Neuron (in vitro differentiated cells): ENCODE measurements around the gene KATNIP.

Source experiments
- H2AFZ ChIP-seq: one replicate; pipeline ENCODE4 v1.6.1; 2013; ENCODE audit warnings: low read depth, mild to moderate bottlenecking, inconsistent platforms, low read length, moderate library complexity
- H3K27me3 ChIP-seq: one replicate; pipeline ENCODE4 v1.6.1; 2013; ENCODE audit warnings: low read length; ENCODE audit not compliant: insufficient read depth
- H3K36me3 ChIP-seq: one replicate; pipeline ENCODE4 v1.6.1; 2013; ENCODE audit warnings: low read length; ENCODE audit not compliant: insufficient read depth
- H3K4me1 ChIP-seq: one replicate; pipeline ENCODE4 v1.6.1; 2013; ENCODE audit warnings: low read length; ENCODE audit not compliant: insufficient read depth
- H3K4me3 ChIP-seq: 2 replicates; pipeline ENCODE4 v1.5.1; 2013; ENCODE audit warnings: mild to moderate bottlenecking, low read length, moderate library complexity
- H3K9me3 ChIP-seq: one replicate; pipeline ENCODE4 v1.6.1; 2013; ENCODE audit warnings: low read length

The KATNIP gene

DNA sequence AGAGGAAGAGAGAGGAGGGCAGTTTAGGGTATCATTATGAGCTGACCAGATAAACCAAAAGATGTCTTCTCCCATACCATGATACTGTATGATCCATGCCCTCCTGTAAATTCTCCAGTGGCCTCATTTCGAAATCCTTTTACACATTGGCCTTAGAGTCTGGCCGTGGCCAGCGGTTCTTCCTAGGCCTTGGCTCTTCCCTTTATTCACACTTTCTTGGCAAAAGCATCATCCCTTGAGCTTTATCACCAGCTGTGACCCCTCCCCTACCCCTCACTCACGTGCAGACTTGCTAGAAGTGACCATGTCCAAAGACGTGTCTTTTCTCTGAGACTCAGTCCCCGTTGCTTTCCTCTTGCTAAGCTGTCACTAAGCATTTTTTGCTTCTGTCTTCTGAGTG is 22.8 kb downstream of the KATNIP start:
- Histone ChIP-seq H3K4me3 (no peak overlapping the region), H3K4me1 (no peaks in the 10 kb centered on the region), H2AFZ (no peak overlapping the region), H3K36me3 (peaks cover 3% of the 10 kb centered on the region), H3K27me3 (no peaks in the 10 kb centered on the region), H3K9me3 (no peaks in the 10 kb centered on the region)

DNA sequence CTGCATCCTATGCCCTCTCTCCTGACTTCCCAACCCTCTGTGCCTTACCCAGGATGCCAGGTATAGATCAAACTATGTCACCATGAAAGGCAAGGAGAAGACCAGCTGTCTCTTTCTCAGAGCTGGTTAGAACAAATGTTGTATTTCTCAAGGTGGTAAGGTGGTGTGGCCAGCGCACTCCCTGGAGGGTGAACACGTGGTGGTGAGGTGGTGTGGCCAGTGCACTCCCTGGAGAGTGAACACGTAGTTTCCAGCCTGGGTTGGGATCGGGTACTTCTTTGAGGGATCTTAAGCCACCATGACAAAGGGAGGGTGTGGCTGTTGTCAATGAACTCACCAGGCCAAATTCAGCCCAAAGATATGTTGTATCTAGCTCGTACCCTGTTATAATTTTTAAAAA is 26.8 kb downstream of the KATNIP start:
- no peak overlapping the region for H3K4me3 ChIP-seq
- H3K36me3 ChIP-seq: peaks cover 7% of the 10 kb centered on the region
- H3K27me3 ChIP-seq: no peaks in the 10 kb centered on the region
- H3K9me3 ChIP-seq: no peaks in the 10 kb centered on the region
- no peak overlapping the region for H2AFZ ChIP-seq
- H3K4me1 ChIP-seq: no peaks in the 10 kb centered on the region

DNA sequence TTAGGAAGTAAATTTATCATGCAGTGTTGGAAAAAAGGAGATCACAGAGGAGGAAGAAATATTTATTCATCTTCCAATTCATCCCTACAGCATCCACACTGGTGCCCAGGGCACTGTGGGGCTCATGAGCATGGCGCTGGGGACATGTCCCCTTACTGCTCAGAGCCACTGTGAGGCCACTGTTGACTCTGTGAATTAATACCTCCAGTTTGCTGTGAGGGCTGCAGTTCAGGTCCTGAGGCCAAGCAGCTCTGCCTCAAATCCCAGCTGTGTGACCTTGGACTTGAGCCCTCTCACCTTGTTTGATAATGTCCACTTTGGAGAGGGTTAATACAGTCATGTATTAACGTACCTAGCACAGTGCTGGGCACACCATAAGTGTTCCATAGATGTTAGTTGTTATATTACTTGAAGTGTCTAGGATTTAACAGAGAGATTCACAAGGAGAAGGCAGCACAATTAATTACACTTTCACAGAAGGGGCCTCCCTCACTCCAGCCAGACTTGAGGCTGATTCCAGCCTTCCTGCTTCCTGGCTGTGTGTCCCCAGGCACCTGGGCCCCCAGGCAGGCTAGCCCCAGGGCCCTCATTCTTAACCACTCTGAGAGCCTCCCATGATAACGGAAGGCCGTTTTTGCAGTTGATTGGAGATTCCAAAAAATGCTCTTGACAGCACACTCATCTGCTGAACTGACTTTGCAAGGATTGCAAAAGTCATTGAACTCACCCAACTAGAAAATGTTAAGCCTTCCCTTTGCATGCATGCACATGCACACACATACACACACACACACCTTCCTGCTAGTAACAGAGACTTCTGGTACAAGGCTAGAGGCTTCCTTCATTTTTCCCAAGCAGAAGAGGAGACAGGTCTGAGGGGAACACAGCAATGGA is 29.4 kb downstream of the KATNIP start:
- no peaks in the 10 kb centered on the region for H3K27me3 ChIP-seq
- peaks cover 19% of the 10 kb centered on the region for H3K36me3 ChIP-seq
- no peak overlapping the region for H2AFZ ChIP-seq
- peaks cover 3% of the 10 kb centered on the region for H3K9me3 ChIP-seq
- no peaks in the 10 kb centered on the region for H3K4me1 ChIP-seq
- H3K4me3 ChIP-seq: no peak overlapping the region

DNA sequence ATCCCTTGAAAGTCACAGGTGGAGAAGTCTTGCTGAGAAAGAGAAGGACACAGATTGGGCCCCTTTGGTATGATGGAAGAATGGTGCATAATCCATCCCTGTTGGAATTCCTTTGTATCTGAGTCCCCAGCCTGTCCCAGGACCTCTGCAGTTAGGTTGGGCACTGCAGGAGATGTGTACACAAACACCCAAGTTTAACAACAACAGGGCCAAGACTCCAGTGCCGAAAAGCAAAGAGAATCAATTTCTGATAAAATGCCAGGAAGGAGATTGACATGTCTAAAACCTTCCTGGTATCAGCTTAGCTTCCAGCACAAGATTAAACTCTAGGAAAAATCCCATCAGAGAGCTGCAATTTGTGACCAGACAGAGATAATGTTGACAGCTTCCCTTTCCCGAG is 32.9 kb downstream of the KATNIP start:
- Histone ChIP-seq H3K9me3 (peaks cover 7% of the 10 kb centered on the region), H3K4me1 (no peaks in the 10 kb centered on the region), H2AFZ (no peak overlapping the region), H3K36me3 (peaks cover 16% of the 10 kb centered on the region), H3K4me3 (no peak overlapping the region), H3K27me3 (no peaks in the 10 kb centered on the region)

DNA sequence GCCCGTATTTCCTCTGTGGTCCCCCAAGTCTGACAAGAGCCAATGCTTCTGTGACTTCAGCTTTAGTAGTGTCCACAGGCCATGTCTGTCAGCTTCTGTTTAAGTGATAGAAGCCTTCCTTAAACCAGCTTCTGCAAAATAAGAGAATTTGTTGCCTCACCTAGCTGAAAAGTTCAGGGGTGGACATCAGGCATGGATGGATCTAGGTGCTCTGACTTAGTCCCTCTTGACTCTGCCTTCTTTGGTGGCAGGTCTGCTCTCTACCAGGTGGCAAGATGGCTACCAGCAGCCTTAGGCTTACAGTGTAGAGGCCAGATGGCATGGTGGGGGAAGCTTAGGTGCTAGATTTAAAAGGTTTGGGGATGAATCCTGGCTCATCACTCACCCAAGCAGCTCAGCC is 33.7 kb downstream of the KATNIP start:
- Histone ChIP-seq H2AFZ (no peak overlapping the region), H3K9me3 (peaks cover 7% of the 10 kb centered on the region), H3K4me3 (no peak overlapping the region), H3K36me3 (peaks cover 16% of the 10 kb centered on the region), H3K4me1 (no peaks in the 10 kb centered on the region), H3K27me3 (no peaks in the 10 kb centered on the region)

DNA sequence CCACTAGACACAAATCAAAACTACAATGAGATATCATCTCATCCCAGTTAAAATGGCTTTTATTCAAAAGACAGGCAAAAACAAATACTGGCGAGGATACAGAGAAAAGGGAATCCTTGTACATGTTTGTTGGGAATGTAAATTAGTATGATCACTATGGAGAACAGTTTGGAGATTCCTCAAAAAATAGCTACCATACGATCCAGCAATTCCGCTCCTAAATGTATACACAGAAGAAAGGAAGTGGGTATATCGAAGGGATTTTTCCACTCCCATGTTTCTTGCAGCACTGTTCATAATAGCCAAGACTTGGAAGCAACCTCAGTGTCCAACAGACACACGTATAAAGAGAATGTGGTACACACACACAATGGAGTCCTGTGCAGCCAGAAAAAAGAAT is 35.3 kb downstream of the KATNIP start:
- Histone ChIP-seq H3K4me1 (no peaks in the 10 kb centered on the region), H3K36me3 (peaks cover 16% of the 10 kb centered on the region), H3K4me3 (no peak overlapping the region), H3K9me3 (peaks cover 7% of the 10 kb centered on the region), H2AFZ (no peak overlapping the region), H3K27me3 (no peaks in the 10 kb centered on the region)

DNA sequence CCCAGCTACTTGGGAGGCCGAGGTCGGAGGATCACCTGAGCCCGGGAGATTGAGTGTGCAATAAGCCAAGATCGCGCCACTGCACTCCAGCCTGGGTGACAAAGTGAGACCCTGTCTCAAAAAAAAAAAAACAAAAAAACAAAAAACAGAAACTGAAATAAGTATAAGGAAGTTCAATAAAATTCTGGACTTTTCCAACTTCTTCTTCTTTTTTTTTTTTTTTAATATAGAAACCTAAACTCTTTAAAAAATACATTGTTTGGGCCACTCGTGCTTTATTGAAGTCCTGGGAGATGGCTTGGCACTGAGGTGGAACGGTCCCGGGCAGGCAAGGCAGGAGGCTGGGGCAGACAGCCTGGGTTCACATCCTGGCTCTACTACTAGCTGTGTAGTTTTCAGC is 36.8 kb downstream of the KATNIP start:
- Histone ChIP-seq H2AFZ (no peak overlapping the region), H3K36me3 (peaks cover 14% of the 10 kb centered on the region), H3K4me3 (no peak overlapping the region), H3K9me3 (peaks cover 7% of the 10 kb centered on the region), H3K27me3 (no peaks in the 10 kb centered on the region), H3K4me1 (no peaks in the 10 kb centered on the region)

DNA sequence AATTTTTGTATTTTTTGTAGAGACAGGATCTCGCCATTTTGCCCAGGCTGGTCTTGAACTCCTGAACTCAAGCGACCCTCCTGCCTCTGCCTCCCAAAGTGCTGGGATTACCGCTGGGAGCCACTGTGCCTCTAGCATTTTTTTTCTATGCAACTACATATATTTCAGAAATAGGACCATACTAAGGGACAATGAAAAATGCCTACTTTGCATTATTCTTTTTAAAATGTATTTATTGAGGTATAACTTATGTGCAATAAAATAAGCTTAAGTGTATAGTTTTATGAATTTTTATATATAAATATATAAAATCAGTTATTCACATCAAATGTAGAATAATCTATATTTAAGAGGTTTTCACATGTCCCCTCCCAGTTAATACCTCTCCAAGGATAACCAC is 38.1 kb downstream of the KATNIP start:
- H2AFZ ChIP-seq: no peak overlapping the region
- no peaks in the 10 kb centered on the region for H3K27me3 ChIP-seq
- no peaks in the 10 kb centered on the region for H3K4me1 ChIP-seq
- H3K4me3 ChIP-seq: no peak overlapping the region
- H3K9me3 ChIP-seq: peaks cover 5% of the 10 kb centered on the region
- peaks cover 7% of the 10 kb centered on the region for H3K36me3 ChIP-seq

DNA sequence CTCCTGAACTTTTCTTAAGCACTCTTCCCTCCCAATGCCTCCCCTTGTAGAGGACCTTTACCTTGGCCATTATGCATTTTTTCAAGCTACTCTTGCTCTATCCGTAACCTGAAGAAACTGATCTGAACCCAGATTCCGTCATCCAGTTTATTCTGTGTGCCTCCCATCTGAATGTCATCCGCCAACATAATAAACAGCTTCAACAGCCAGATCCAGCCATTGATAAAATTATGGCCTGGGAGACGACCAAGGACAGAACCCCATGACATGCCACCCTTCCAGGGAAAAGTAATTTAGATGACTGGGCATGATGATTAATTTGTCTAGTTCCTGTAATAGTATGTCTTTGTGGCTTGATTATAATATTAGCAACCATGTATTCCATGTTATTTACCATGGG is 41.9 kb downstream of the KATNIP start:
- Histone ChIP-seq H3K27me3 (no peaks in the 10 kb centered on the region), H3K4me1 (no peaks in the 10 kb centered on the region), H2AFZ (no peak overlapping the region), H3K36me3 (peaks cover 3% of the 10 kb centered on the region), H3K4me3 (no peak overlapping the region), H3K9me3 (no peaks in the 10 kb centered on the region)

DNA sequence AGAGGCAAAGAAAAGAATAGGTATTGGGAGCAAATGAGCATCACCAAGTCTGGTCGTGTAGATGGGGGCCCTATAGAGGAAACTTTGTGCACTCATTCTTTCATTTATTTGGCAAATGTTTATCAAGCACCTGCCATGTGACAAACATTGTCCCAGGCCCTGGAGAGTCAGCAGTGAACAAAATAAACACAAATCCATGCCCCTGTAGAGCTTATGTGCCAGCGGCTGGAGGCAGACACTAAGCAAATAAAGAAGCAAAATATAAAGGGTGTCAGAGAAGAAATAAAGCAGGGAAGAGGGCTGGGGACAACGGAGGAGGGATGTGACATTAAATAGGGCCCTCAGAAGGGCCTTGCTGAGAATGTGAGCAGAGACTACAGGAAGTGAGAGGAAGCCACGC is 45.5 kb downstream of the KATNIP start:
- peaks cover 3% of the 10 kb centered on the region for H3K36me3 ChIP-seq
- H3K27me3 ChIP-seq: no peaks in the 10 kb centered on the region
- H3K4me3 ChIP-seq: no peak overlapping the region
- H2AFZ ChIP-seq: no peak overlapping the region
- H3K4me1 ChIP-seq: no peaks in the 10 kb centered on the region
- no peaks in the 10 kb centered on the region for H3K9me3 ChIP-seq

DNA sequence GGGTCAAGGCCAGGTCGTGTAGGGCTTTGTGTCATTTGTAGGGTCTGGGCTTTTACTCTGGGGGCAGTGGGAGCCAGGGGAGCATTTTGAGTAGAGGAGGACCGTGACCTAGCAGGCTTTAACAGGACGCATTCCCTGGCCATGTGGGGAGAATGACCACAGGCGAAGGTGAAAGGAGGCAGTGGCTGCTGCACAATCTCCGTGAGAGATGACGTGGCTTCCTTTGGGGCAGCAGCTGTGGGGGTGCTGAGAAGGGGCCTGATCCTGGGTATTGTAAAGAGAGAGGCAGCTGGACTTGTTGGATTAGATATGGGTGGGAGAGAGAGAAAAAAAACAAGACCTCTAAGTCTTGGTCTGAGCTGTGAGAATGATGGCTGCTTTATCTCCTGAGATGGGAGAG is 46.0 kb downstream of the KATNIP start:
- H3K4me1 ChIP-seq: no peaks in the 10 kb centered on the region
- H3K9me3 ChIP-seq: no peaks in the 10 kb centered on the region
- no peak overlapping the region for H2AFZ ChIP-seq
- peaks cover 3% of the 10 kb centered on the region for H3K36me3 ChIP-seq
- no peaks in the 10 kb centered on the region for H3K27me3 ChIP-seq
- no peak overlapping the region for H3K4me3 ChIP-seq

DNA sequence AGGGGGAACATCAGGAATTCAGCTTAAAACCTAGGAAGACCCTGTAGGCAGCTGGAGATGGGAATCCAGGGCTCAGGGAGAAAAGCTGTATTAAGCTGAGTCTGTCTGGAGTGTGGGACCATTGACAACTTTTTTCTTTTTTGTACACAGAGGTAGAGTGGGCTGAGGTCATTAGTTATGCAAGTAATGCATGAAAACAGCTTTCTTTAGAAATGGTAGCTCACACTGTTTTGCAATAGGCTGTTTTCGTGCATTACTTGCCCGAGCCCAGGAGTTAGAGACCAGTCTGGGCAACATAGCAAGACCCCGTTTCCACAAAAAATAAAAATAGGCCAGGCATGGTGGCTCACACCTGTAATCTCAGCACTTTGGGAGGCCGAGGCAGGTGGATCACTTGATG is 46.5 kb downstream of the KATNIP start:
- peaks cover 3% of the 10 kb centered on the region for H3K36me3 ChIP-seq
- H3K27me3 ChIP-seq: no peaks in the 10 kb centered on the region
- no peaks in the 10 kb centered on the region for H3K4me1 ChIP-seq
- no peak overlapping the region for H3K4me3 ChIP-seq
- H2AFZ ChIP-seq: no peak overlapping the region
- no peaks in the 10 kb centered on the region for H3K9me3 ChIP-seq

DNA sequence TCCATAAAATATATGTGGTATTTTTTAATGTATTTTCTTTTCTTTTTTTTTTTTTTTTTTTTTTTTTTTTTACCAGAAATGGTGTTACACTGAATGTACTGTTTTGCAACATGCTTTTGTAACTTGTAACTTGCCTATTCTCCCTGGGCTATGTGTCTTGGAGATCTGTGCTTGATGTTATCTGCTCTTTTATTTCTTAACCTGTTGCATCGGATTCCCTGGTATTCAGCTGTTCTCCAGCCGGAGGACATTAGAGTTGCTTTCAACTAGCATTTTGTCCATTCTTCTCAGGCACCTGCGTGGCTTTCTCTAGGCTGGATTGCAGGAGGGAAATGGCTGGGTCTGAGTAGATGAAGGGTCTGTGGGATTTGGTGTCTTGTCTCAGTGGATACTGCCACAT is 47.4 kb downstream of the KATNIP start:
- Histone ChIP-seq H2AFZ (no peak overlapping the region), H3K36me3 (peaks cover 7% of the 10 kb centered on the region), H3K27me3 (no peaks in the 10 kb centered on the region), H3K4me3 (no peak overlapping the region), H3K4me1 (no peaks in the 10 kb centered on the region), H3K9me3 (no peaks in the 10 kb centered on the region)

DNA sequence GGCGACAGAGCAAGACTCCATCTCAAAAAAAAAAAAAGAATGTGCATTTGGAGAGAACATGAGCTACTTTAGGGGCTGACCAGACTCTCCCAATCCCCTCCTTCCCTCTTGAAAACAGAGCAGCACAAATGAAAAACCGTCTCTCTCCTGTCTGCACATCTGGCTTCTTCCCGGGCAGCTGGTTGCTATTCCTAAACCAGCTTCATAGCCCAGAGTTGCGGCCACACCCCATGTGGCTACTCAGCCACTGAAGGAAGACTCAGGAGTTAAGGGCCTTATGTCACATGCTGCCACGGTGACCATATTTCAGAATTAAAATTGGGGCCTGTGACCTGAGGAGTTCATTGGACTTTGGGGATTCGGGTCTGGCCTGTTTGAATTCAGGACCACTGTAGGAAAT is 48.3 kb downstream of the KATNIP start:
- Histone ChIP-seq H3K9me3 (no peaks in the 10 kb centered on the region), H2AFZ (no peak overlapping the region)

More for the DNA sequence above, 48.3 kb downstream of the KATNIP start:
- H3K27me3 ChIP-seq: no peaks in the 10 kb centered on the region
- peaks cover 7% of the 10 kb centered on the region for H3K36me3 ChIP-seq
- no peak overlapping the region for H3K4me3 ChIP-seq
- no peaks in the 10 kb centered on the region for H3K4me1 ChIP-seq
